ENCODE measurements around the gene SLC2A10.

DNA sequence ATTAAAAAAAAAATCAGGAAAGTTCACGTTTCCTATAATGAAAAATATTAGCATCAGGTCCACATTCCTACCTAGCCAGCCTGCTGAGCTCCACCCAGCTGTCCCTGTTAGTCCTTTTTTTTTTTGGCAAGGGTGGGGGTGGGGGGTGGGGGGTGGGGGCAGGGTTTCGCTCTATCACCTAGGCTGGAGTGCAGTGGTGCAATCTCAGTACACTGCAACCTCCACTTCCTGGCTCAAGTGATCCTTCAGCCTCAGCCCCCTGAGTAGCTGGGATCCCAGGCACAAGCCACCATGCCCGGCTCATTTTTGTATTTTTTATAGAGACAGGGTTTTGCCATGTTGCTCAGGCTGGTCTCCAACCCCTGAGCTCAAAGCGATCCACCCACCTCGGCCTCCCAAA, 7.5 kb upstream of the SLC2A10 start:
- TF ChIP-seq CTCF (IDR thresholded peaks at IDR 0.05) (no peak), POLR2A (IDR thresholded peaks at IDR 0.05) (no peak)
